ENCODE results near the gene NFATC3.

The NFATC3 gene

GRCh38 chr16:68079626-68080344 is 5.4 kb upstream of the NFATC3 start:
- TF ChIP-seq RAD21 (IDR thresholded peaks at IDR 0.05; ENCODE audit: low read depth) (no peak), TCF12 (IDR thresholded peaks at IDR 0.05; ENCODE audit: low read depth) (no peak), TAF1 (IDR thresholded peaks at IDR 0.05; ENCODE audit: low read depth) (no peak), ZBTB7A (IDR thresholded peaks at IDR 0.05; ENCODE audit: low read depth) (no peak), EP300 (IDR thresholded peaks at IDR 0.05; ENCODE audit: borderline replicate concordance) (no peak), CREB1 (IDR thresholded peaks at IDR 0.05; ENCODE audit: low read depth) (no peak), YY1 (IDR thresholded peaks at IDR 0.05; ENCODE audit: low read depth) (no peak), REST (IDR thresholded peaks at IDR 0.05; ENCODE audit: low read depth) (no peak), TEAD4 (IDR thresholded peaks at IDR 0.05) (no peak), USF1 (IDR thresholded peaks at IDR 0.05) (no peak), CEBPB (IDR thresholded peaks at IDR 0.05) (no peak), EGR1 (IDR thresholded peaks at IDR 0.05) (no peak), NFIC (IDR thresholded peaks at IDR 0.05) (no peak), MAX (IDR thresholded peaks at IDR 0.05) (no peak), FOXM1 (IDR thresholded peaks at IDR 0.05; ENCODE audit: borderline replicate concordance, low read depth) (no peak)

GRCh38 chr16:68081861-68082628 is 3.1 kb upstream of the NFATC3 start:
- TF ChIP-seq EGR1 (IDR thresholded peaks at IDR 0.05) (no peak), RAD21 (IDR thresholded peaks at IDR 0.05; ENCODE audit: low read depth) (no peak), NFIC (IDR thresholded peaks at IDR 0.05) (no peak), ZBTB7A (IDR thresholded peaks at IDR 0.05; ENCODE audit: low read depth) (no peak), CREB1 (IDR thresholded peaks at IDR 0.05; ENCODE audit: low read depth) (no peak), EP300 (IDR thresholded peaks at IDR 0.05; ENCODE audit: borderline replicate concordance) (no peak), TEAD4 (IDR thresholded peaks at IDR 0.05) (no peak), FOXM1 (IDR thresholded peaks at IDR 0.05; ENCODE audit: borderline replicate concordance, low read depth) (no peak)

GRCh38 chr16:68082629-68083238 is 2.4 kb upstream of the NFATC3 start:
- no peak for TF ChIP-seq TAF1 (IDR thresholded peaks at IDR 0.05; ENCODE audit: low read depth)
- no peak for TF ChIP-seq MAX (IDR thresholded peaks at IDR 0.05)
- no peak for TF ChIP-seq TEAD4 (IDR thresholded peaks at IDR 0.05)
- no peak for TF ChIP-seq FOXM1 (IDR thresholded peaks at IDR 0.05; ENCODE audit: borderline replicate concordance, low read depth)
- no peak for TF ChIP-seq YY1 (IDR thresholded peaks at IDR 0.05; ENCODE audit: low read depth)
- TF ChIP-seq CEBPB (IDR thresholded peaks at IDR 0.05): no peak
- no peak for TF ChIP-seq ZBTB7A (IDR thresholded peaks at IDR 0.05; ENCODE audit: low read depth)
- TF ChIP-seq RAD21 (IDR thresholded peaks at IDR 0.05; ENCODE audit: low read depth): no peak

- TF ChIP-seq RAD21 (IDR thresholded peaks at IDR 0.05; ENCODE audit: low read depth) (no peak), ZBTB7A (IDR thresholded peaks at IDR 0.05; ENCODE audit: low read depth) (no peak), USF1 (IDR thresholded peaks at IDR 0.05) (no peak), EP300 (IDR thresholded peaks at IDR 0.05; ENCODE audit: borderline replicate concordance) (no peak), FOXM1 (IDR thresholded peaks at IDR 0.05; ENCODE audit: borderline replicate concordance, low read depth) (no peak), TEAD4 (IDR thresholded peaks at IDR 0.05) (no peak), TCF12 (IDR thresholded peaks at IDR 0.05; ENCODE audit: low read depth) (no peak), CEBPB (IDR thresholded peaks at IDR 0.05) (no peak), EGR1 (IDR thresholded peaks at IDR 0.05) (no peak), TAF1 (IDR thresholded peaks at IDR 0.05; ENCODE audit: low read depth) (no peak), REST (IDR thresholded peaks at IDR 0.05; ENCODE audit: low read depth) (no peak), NFIC (IDR thresholded peaks at IDR 0.05) (no peak), MAX (IDR thresholded peaks at IDR 0.05) (no peak), CREB1 (IDR thresholded peaks at IDR 0.05; ENCODE audit: low read depth) (no peak), YY1 (IDR thresholded peaks at IDR 0.05; ENCODE audit: low read depth) (no peak)
These were observed 1.9 kb upstream of the NFATC3 start for GRCh38 chr16:68083239-68083781.
